HG03039 (cell line): Measurements from ENCODE around the gene SCN8A.

Experiments
- ATAC-seq: cut with Tn5 transposase; IDR thresholded peaks from one replicate; pipeline ENCODE4 v1.9.1; 2021; ENCODE audit warnings: mild to moderate bottlenecking, moderate library complexity; ENCODE audit not compliant: unreplicated experiment

SCN8A gene

GRCh38 chr12:51811203-51812202, 220.5 kb downstream of the SCN8A start:
- ATAC-seq, result no peak

GRCh38 chr12:51812871-51813270, 221.8 kb downstream of the SCN8A start:
- ATAC-seq, result no peak

- ATAC-seq, result no peak
These were observed 222.9 kb downstream of the SCN8A start for GRCh38 chr12:51813931-51814310.

- ATAC-seq, result no peak
These were observed 223.5 kb downstream of the SCN8A start for GRCh38 chr12:51814311-51815088.

- no peak for ATAC-seq
These were observed 224.5 kb downstream of the SCN8A start for GRCh38 chr12:51815571-51815970.

GRCh38 chr12:51817027-51817953, 226.3 kb downstream of the SCN8A start:
- ATAC-seq, result no peak

- ATAC-seq, result no peak
These were observed 227.1 kb downstream of the SCN8A start for GRCh38 chr12:51818086-51818485.

GRCh38 chr12:51818566-51819300, 227.7 kb downstream of the SCN8A start:
- no peak for ATAC-seq

GRCh38 chr12:51819736-51820525, 228.9 kb downstream of the SCN8A start:
- no peak for ATAC-seq

- no peak for ATAC-seq
These were observed 229.8 kb downstream of the SCN8A start for GRCh38 chr12:51820526-51821439.

- no peak for ATAC-seq
These were observed 230.6 kb downstream of the SCN8A start for GRCh38 chr12:51821440-51822260.

GRCh38 chr12:51822261-51822616, 231.2 kb downstream of the SCN8A start:
- ATAC-seq, result no peak

- ATAC-seq, result no peak
These were observed 231.9 kb downstream of the SCN8A start for GRCh38 chr12:51822956-51823355.

- no peak for ATAC-seq
These were observed 233.0 kb downstream of the SCN8A start for GRCh38 chr12:51823875-51824565.

- ATAC-seq, result no peak
These were observed 234.2 kb downstream of the SCN8A start for GRCh38 chr12:51825216-51825615.

GRCh38 chr12:51826881-51827280, 235.8 kb downstream of the SCN8A start:
- ATAC-seq, result no peak
